Calu3 (cell line): ENCODE data around the gene TANC1. TPM values are rescaled to one million over a fixed set of nuclear protein-coding genes. Genes with fewer than 3 reads are reported as not detected.

Source experiments
- BruUV-seq: library from RNA; stranded (reverse); fragments of 400-500 nt; replicated peaks from 2 replicates; lab custom pipeline; 2021; lab: Mats Ljungman, UMichigan
- CTCF ChIA-PET: fragments of 300-600 bp; sonication (Branson Sonifier 250); formaldehyde crosslinking; loops from one replicate; lab custom pipeline; 2022; ENCODE audit warnings: antibody characterized with exemption; lab: Charles Lee
- DNase-seq: peaks from one replicate; pipeline ENCODE4 v3.0.0; 2022
- H3K27ac Mint-ChIP-seq: one replicate; pipeline ENCODE4 v1.8.0; 2022; ENCODE audit warnings: mixed read lengths; ENCODE audit not compliant: unreplicated experiment
- H3K27me3 Mint-ChIP-seq: one replicate; pipeline ENCODE4 v1.8.0; 2022; ENCODE audit warnings: mixed read lengths; ENCODE audit not compliant: unreplicated experiment
- H3K36me3 Mint-ChIP-seq: one replicate; pipeline ENCODE4 v1.8.0; 2022; ENCODE audit warnings: mild to moderate bottlenecking, moderate library complexity, mixed read lengths; ENCODE audit not compliant: insufficient read depth, unreplicated experiment
- H3K4me1 Mint-ChIP-seq: one replicate; pipeline ENCODE4 v1.8.0; 2022; ENCODE audit warnings: mild to moderate bottlenecking, low read depth, mixed read lengths; ENCODE audit not compliant: unreplicated experiment
- H3K4me3 Mint-ChIP-seq: one replicate; pipeline ENCODE4 v1.8.0; 2022; ENCODE audit warnings: mild to moderate bottlenecking, low read depth, moderate library complexity, mixed read lengths; ENCODE audit not compliant: unreplicated experiment
- H3K9me3 Mint-ChIP-seq: one replicate; pipeline ENCODE4 v1.8.0; 2022; ENCODE audit warnings: low read depth, mixed read lengths; ENCODE audit not compliant: unreplicated experiment
- CTCF ChIP-seq: fragments of 200-600 bp; IDR thresholded peaks from one replicate; pipeline ENCODE4 v1.8.0; 2022; ENCODE audit warnings: antibody characterized with exemption; ENCODE audit not compliant: unreplicated experiment
- intact Hi-C: fragments of 100-400 bp; cut with micrococcal nuclease; formaldehyde crosslinking; loops from one replicate; pipeline ENCODE4 v1.10.0; 2022; ENCODE audit not compliant: unreplicated experiment
- total RNA-seq: library from RNA; stranded (reverse); gene quantifications from 2 replicates; pipeline ENCODE4 v1.2.3, GENCODE V29; 2022

The TANC1 gene
- total RNA-seq, 1 experiment from 2014 or later: 41.2 TPM

- no peak overlapping the region for H3K27ac Mint-ChIP-seq
- H3K27me3 Mint-ChIP-seq: no peaks in the 10 kb centered on the region
- H3K4me1 Mint-ChIP-seq: peaks cover 22% of the 10 kb centered on the region
- peaks cover 7% of the 10 kb centered on the region for H3K36me3 Mint-ChIP-seq
- no peak for DNase-seq
- no peak overlapping the region for H3K4me3 Mint-ChIP-seq
- no peak for TF ChIP-seq CTCF
- CTCF ChIA-PET: no interaction called here
- no peaks in the 10 kb centered on the region for H3K9me3 Mint-ChIP-seq
- no TSS peak for BruUV-seq
- intact Hi-C loops: no loop called here
Observed at GRCh38 chr2:159114835-159115234, 146.4 kb downstream of the TANC1 start.

GRCh38 chr2:159116922-159117321, 148.5 kb downstream of the TANC1 start:
- CTCF ChIA-PET: no interaction called here
- Mint-ChIP-seq H3K27me3 (no peaks in the 10 kb centered on the region), H3K36me3 (peaks cover 7% of the 10 kb centered on the region), H3K4me1 (peaks cover 28% of the 10 kb centered on the region), H3K9me3 (no peaks in the 10 kb centered on the region), H3K27ac (no peak overlapping the region), H3K4me3 (no peak overlapping the region)
- TF ChIP-seq CTCF: no peak
- no peak for DNase-seq
- BruUV-seq: no TSS peak
- intact Hi-C loops: no loop called here

GRCh38 chr2:159117658-159118057, 149.2 kb downstream of the TANC1 start:
- no TSS peak for BruUV-seq
- Mint-ChIP-seq H3K27me3 (no peaks in the 10 kb centered on the region), H3K27ac (no peak overlapping the region), H3K9me3 (no peaks in the 10 kb centered on the region), H3K4me3 (no peak overlapping the region), H3K36me3 (peaks cover 1% of the 10 kb centered on the region), H3K4me1 (peaks cover 28% of the 10 kb centered on the region)
- CTCF ChIA-PET: interaction anchor here (0.6 to 1.7 kb wide), 2 partner anchors 63 to 82 kb away, joined by 3 to 38 read pairs; no protein-coding TSS in a partner anchor
- DNase-seq: no peak
- TF ChIP-seq CTCF: no peak
- intact Hi-C loops: loop anchor here (1.0 kb wide), 2 partner anchors 81 to 216 kb away; no protein-coding TSS in a partner anchor

- DNase-seq: peak; percentile 81
- H3K36me3 Mint-ChIP-seq: no peaks in the 10 kb centered on the region
- H3K4me1 Mint-ChIP-seq: peaks cover 35% of the 10 kb centered on the region
- H3K27me3 Mint-ChIP-seq: no peaks in the 10 kb centered on the region
- H3K27ac Mint-ChIP-seq: no peak overlapping the region
- TF ChIP-seq CTCF: peak; percentile 86
- intact Hi-C loops: loop anchor here (1.0 kb wide), 2 partner anchors 82 to 217 kb away; no protein-coding TSS in a partner anchor
- H3K9me3 Mint-ChIP-seq: no peaks in the 10 kb centered on the region
- BruUV-seq: no TSS peak
- no peak overlapping the region for H3K4me3 Mint-ChIP-seq
- CTCF ChIA-PET: interaction anchor here (0.6 to 1.7 kb wide), 16 partner anchors 20 to 684 kb away, joined by 3 to 38 read pairs (median 4); no protein-coding TSS in a partner anchor
Observed at GRCh38 chr2:159118115-159118858, 149.8 kb downstream of the TANC1 start.
